Fibroblast of skin of right biceps (primary cell): ENCODE data around the gene TMEM238.
A peak's percentile ranks its signal among the peaks of the same experiment; 100 is the strongest.

ENCODE experiments used
- DNase-seq: peaks from one replicate; pipeline ENCODE4 v3.0.0-alpha.2; 2013

The TMEM238 gene

GRCh38 chr19:55354698-55355212, 29.3 kb downstream of the TMEM238 start, which contains the start of gene COX6B2:
COX6B2 (minus strand) TSS chr19:55354719; CDS start chr19:55354521, 198 bp downstream.
- DNase-seq = no peak

GRCh38 chr19:55353803-55354697, 30.0 kb downstream of the TMEM238 start:
- peak; percentile 58 for DNase-seq

- DNase-seq = no peak
Measured at GRCh38 chr19:55353356-55353802, 30.7 kb downstream of the TMEM238 start.

GRCh38 chr19:55352549-55353145, 31.4 kb downstream of the TMEM238 start:
- DNase-seq = no peak

- DNase-seq = no peak
Measured at GRCh38 chr19:55352040-55352439, 32.1 kb downstream of the TMEM238 start.

- no peak for DNase-seq
Measured at GRCh38 chr19:55350620-55351315, 33.3 kb downstream of the TMEM238 start.

GRCh38 chr19:55348317-55349034, 35.6 kb downstream of the TMEM238 start:
- DNase-seq = no peak

GRCh38 chr19:55347442-55348009, 36.6 kb downstream of the TMEM238 start:
- DNase-seq = no peak

- DNase-seq = no peak
Measured at GRCh38 chr19:55346725-55347441, 37.2 kb downstream of the TMEM238 start.

GRCh38 chr19:55345818-55346724, 38.0 kb downstream of the TMEM238 start:
- DNase-seq = no peak

GRCh38 chr19:55345101-55345817, 38.8 kb downstream of the TMEM238 start:
- no peak for DNase-seq

- no peak for DNase-seq
Measured at GRCh38 chr19:55344444-55344843, 39.6 kb downstream of the TMEM238 start.

GRCh38 chr19:55341595-55342531, 42.2 kb downstream of the TMEM238 start:
- no peak for DNase-seq

- peak; percentile 57 for DNase-seq
Measured at GRCh38 chr19:55341171-55341588, 42.9 kb downstream of the TMEM238 start.

- DNase-seq = no peak
Measured at GRCh38 chr19:55340784-55341147, 43.3 kb downstream of the TMEM238 start.

- no peak for DNase-seq
Measured at GRCh38 chr19:55339889-55340783, 44.0 kb downstream of the TMEM238 start.

- peak; percentile 100 for DNase-seq
Measured at GRCh38 chr19:55339105-55339888, 44.8 kb downstream of the TMEM238 start, which contains the start of gene KMT5C. KMT5C (plus strand) TSS chr19:55339876; CDS start chr19:55341937, 2,061 bp downstream.
